Activated naive CD4-positive, alpha-beta T cell treated with anti-CD3 and anti-CD28 coated beads, Interleukin-2, amount 50 U/mL, for 24 hours (primary cell): Measurements from ENCODE around the gene RC3H1.
"Not testable (repeated sequence)": the region's sequence is repeated elsewhere in the genome, so short reads cannot be mapped to it uniquely, and the experiment has no call there.

Experiments
- H3K27ac Mint-ChIP-seq: one replicate; pipeline ENCODE4 v1.8.0; 2021; ENCODE audit warnings: mild to moderate bottlenecking, mixed read lengths
- H3K27me3 Mint-ChIP-seq: one replicate; pipeline ENCODE4 v1.8.0; 2021; ENCODE audit warnings: mixed read lengths
- H3K36me3 Mint-ChIP-seq: one replicate; pipeline ENCODE4 v1.8.0; 2021; ENCODE audit warnings: mixed read lengths
- H3K4me1 Mint-ChIP-seq: one replicate; pipeline ENCODE4 v1.8.0; 2021; ENCODE audit warnings: mixed read lengths
- H3K4me3 Mint-ChIP-seq: one replicate; pipeline ENCODE4 v1.8.0; 2021; ENCODE audit warnings: mild to moderate bottlenecking, mixed read lengths
- H3K9me3 Mint-ChIP-seq: one replicate; pipeline ENCODE4 v1.8.0; 2021; ENCODE audit warnings: mixed read lengths

The RC3H1 gene

DNA sequence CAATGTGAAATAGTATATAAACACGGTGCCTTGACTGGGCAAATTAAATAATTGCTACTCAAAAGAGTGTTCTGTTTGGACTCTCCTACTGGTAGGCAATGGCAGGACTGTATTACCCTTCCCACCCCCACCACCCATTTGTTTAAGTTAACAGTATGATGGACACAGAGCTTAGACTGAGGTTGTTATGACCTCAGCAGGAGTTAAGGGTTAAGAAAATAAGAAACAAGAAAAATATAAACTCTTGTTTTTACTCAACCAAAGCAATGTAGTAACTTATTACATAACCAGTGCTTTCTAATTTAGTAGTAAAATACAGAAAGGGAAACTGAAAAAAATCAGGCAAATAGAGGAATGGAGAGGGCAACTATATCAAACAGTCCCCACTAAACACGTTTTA is 85.1 kb downstream of the RC3H1 start:
- H3K4me3 Mint-ChIP-seq, result no peak overlapping the region
- H3K4me1 Mint-ChIP-seq, result peaks cover 5% of the 10 kb centered on the region
- no peaks in the 10 kb centered on the region for H3K9me3 Mint-ChIP-seq
- H3K36me3 Mint-ChIP-seq, result peaks cover 8% of the 10 kb centered on the region
- no peaks in the 10 kb centered on the region for H3K27me3 Mint-ChIP-seq
- no peak overlapping the region for H3K27ac Mint-ChIP-seq

GRCh38 chr1:173934440-173934839 is 87.7 kb downstream of the RC3H1 start:
- Mint-ChIP-seq H3K4me3 (no peak overlapping the region), H3K27ac (no peak overlapping the region), H3K27me3 (no peaks in the 10 kb centered on the region), H3K36me3 (peaks cover 3% of the 10 kb centered on the region), H3K9me3 (no peaks in the 10 kb centered on the region), H3K4me1 (peaks cover 5% of the 10 kb centered on the region)

- H3K4me1 Mint-ChIP-seq, H3K4me3 Mint-ChIP-seq, H3K27me3 Mint-ChIP-seq, H3K36me3 Mint-ChIP-seq, H3K9me3 Mint-ChIP-seq, H3K27ac Mint-ChIP-seq: not testable (repeated sequence)
Observed at GRCh38 chr1:173930541-173930940, 91.6 kb downstream of the RC3H1 start.

DNA sequence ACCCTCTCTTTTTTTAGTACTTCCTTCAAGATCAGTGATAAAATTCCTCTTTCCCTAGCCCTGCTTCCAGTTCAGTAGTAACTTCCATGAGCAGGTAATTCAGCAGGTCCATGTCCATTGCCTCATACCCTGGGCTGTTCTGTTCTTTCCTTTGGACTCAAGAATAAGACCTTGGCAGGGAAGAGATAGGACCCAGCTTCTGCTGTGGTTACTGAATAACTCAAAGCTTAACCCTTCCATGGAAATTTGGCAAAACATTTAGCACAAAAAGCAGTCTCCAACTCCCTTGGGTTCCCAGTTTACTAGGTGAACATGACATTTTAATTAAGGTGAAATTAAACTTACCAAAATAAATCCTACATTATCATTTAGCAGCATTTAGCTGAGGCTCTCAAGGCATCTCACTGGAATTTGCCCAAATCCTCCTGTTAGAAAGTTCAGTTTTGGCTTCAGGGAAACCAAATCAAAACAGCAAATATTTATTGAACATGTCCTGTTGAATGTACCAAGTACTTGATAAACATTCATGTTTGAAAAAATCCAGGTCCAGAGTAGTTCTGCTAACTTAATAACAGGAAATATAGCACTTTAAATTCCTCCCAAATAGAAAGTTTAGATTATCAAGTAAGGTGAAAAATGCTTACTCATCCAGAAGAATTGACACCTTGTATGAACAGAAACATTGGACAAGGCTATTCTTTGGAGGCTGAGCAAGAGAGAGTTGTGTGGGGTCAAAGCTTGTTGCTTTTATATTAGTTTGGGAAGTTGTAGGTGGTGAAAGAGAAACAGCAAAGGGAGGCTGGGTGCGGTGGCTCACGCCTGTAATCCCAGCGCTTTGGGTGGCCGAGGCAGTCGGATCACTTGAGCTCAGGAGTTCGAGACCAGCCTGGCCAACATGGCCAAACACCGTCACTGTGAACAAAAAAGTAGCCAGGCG is 96.6 kb downstream of the RC3H1 start:
- no peak overlapping the region for H3K27ac Mint-ChIP-seq
- H3K4me1 Mint-ChIP-seq, result no peaks in the 10 kb centered on the region
- H3K9me3 Mint-ChIP-seq, result no peaks in the 10 kb centered on the region
- H3K27me3 Mint-ChIP-seq, result no peaks in the 10 kb centered on the region
- no peak overlapping the region for H3K4me3 Mint-ChIP-seq
- no peaks in the 10 kb centered on the region for H3K36me3 Mint-ChIP-seq

GRCh38 chr1:173920861-173921260 is 101.3 kb downstream of the RC3H1 start:
- no peaks in the 10 kb centered on the region for H3K27me3 Mint-ChIP-seq
- no peak overlapping the region for H3K4me3 Mint-ChIP-seq
- H3K4me1 Mint-ChIP-seq, result no peaks in the 10 kb centered on the region
- no peak overlapping the region for H3K27ac Mint-ChIP-seq
- H3K36me3 Mint-ChIP-seq, result no peaks in the 10 kb centered on the region
- H3K9me3 Mint-ChIP-seq, result no peaks in the 10 kb centered on the region

DNA sequence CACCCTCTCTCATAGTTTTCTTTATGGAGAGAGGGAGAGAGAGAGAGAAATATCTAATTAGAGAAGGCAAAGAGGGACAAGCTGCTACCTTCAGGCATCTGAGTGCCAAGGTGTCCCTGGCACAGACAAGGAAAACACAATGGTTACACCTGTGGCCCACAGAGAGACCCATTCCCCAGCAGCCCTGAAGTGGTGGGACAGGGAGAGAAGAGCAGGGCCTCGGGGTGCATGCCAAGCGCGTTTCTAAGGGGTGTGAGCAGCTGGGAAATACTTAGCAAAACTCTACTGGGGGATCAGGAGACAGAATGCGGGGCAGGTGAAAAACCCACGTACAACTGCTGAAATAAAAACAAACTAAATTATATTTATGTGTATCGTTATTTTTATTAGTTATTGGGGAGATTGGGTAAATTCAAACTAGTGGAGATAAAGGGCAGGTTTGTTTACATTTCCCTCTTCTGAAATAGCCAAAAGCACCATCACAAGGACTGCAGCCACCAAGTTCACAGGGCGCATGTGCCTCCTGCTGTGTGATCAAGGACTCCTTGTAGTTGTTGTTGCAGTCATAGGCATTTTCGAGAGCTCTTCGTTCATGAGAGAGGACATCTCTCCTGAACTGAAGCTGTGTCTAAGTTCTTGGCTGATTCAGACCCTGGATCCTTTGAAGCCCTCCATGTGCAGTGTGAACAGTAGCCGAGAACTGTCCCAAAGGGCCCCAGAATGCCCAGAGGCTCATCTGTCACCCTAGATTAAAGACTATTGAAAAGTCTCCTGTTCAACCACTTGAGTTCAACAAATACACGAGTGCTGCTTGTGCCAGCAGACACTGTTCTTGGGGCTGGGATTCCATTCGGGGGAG is 104.3 kb downstream of the RC3H1 start:
- no peaks in the 10 kb centered on the region for H3K4me1 Mint-ChIP-seq
- no peaks in the 10 kb centered on the region for H3K36me3 Mint-ChIP-seq
- no peaks in the 10 kb centered on the region for H3K27me3 Mint-ChIP-seq
- no peaks in the 10 kb centered on the region for H3K9me3 Mint-ChIP-seq
- no peak overlapping the region for H3K4me3 Mint-ChIP-seq
- no peak overlapping the region for H3K27ac Mint-ChIP-seq

GRCh38 chr1:173917149-173917548 is 105.0 kb downstream of the RC3H1 start, which contains the start of gene SERPINC1:
Gene SERPINC1, minus strand, starts transcription at chr1:173917327. Its CDS starts 68 bp downstream, at chr1:173917259.
- H3K9me3 Mint-ChIP-seq, result no peaks in the 10 kb centered on the region
- H3K27ac Mint-ChIP-seq, result no peak within 1 kb of the TSS
- H3K36me3 Mint-ChIP-seq, result no peaks in the 10 kb centered on the region
- H3K27me3 Mint-ChIP-seq, result no peaks in the 10 kb centered on the region
- H3K4me1 Mint-ChIP-seq, result no peaks in the 10 kb centered on the region
- H3K4me3 Mint-ChIP-seq, result no peak within 1 kb of the TSS

GRCh38 chr1:173916667-173917066 is 105.5 kb downstream of the RC3H1 start:
- H3K36me3 Mint-ChIP-seq, result no peaks in the 10 kb centered on the region
- H3K4me3 Mint-ChIP-seq, result no peak overlapping the region
- no peaks in the 10 kb centered on the region for H3K4me1 Mint-ChIP-seq
- no peaks in the 10 kb centered on the region for H3K27me3 Mint-ChIP-seq
- no peak overlapping the region for H3K27ac Mint-ChIP-seq
- H3K9me3 Mint-ChIP-seq, result no peaks in the 10 kb centered on the region

DNA sequence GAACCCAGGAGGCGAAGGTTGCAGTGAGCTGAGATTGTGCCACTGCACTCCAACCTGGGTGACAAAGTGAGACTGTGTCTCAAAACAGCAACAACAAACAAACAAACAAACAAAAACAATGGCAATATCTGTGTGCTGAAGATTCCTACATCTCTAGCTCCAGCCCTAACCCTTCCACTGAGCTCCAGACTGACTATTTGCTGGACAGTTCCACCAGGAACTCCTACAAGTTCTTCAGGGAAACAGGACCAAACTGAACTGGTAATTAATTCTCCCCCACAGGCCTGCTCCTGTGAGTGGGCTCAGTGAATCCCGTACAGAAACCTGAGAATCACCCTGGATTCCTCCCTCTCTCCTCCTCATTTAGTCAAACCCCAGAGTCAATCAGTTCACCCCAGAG is 106.6 kb downstream of the RC3H1 start:
- Mint-ChIP-seq H3K27ac (no peak overlapping the region), H3K27me3 (no peaks in the 10 kb centered on the region), H3K9me3 (no peaks in the 10 kb centered on the region)

DNA sequence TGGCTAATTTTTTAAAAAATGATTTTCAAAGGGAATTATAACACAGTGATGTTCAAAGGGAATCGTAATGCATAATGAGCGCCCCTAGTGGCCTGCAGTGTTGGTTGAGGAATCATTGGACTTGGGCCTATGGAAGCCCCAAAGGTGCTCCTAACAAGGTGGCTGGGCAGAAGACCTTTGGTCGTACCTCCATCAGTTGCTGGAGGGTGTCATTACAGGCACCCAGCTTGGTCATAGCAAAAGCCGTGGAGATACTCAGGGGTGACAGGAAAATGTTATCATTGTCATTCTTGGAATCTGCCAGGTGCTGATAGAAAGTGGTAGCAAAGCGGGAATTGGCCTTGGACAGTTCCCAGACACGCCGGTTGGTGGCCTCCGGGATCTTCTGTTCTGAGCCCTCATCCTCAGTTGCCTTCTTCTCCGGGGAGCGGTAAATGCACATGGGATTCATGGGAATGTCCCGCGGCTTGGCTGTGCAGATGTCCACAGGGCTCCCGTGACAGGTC is 107.7 kb downstream of the RC3H1 start:
- Mint-ChIP-seq H3K36me3 (peaks cover 2% of the 10 kb centered on the region), H3K27me3 (no peaks in the 10 kb centered on the region), H3K27ac (no peak overlapping the region), H3K4me1 (no peaks in the 10 kb centered on the region), H3K4me3 (no peak overlapping the region), H3K9me3 (no peaks in the 10 kb centered on the region)

More for the DNA sequence above, 106.6 kb downstream of the RC3H1 start:
- Mint-ChIP-seq H3K4me1 (no peaks in the 10 kb centered on the region), H3K36me3 (peaks cover 2% of the 10 kb centered on the region), H3K4me3 (no peak overlapping the region)

- H3K36me3 Mint-ChIP-seq, result peaks cover 6% of the 10 kb centered on the region
- H3K27ac Mint-ChIP-seq, result no peak overlapping the region
- no peaks in the 10 kb centered on the region for H3K9me3 Mint-ChIP-seq
- H3K4me3 Mint-ChIP-seq, result no peak overlapping the region
- no peaks in the 10 kb centered on the region for H3K4me1 Mint-ChIP-seq
- H3K27me3 Mint-ChIP-seq, result no peaks in the 10 kb centered on the region
Observed at GRCh38 chr1:173913111-173913510, 109.0 kb downstream of the RC3H1 start.

GRCh38 chr1:173903827-173904531 is 118.2 kb downstream of the RC3H1 start:
- H3K36me3 Mint-ChIP-seq, result peaks cover 9% of the 10 kb centered on the region
- peaks cover 21% of the 10 kb centered on the region for H3K4me1 Mint-ChIP-seq
- H3K4me3 Mint-ChIP-seq, result no peak overlapping the region
- no peak overlapping the region for H3K27ac Mint-ChIP-seq
- no peaks in the 10 kb centered on the region for H3K27me3 Mint-ChIP-seq
- H3K9me3 Mint-ChIP-seq, result no peaks in the 10 kb centered on the region

DNA sequence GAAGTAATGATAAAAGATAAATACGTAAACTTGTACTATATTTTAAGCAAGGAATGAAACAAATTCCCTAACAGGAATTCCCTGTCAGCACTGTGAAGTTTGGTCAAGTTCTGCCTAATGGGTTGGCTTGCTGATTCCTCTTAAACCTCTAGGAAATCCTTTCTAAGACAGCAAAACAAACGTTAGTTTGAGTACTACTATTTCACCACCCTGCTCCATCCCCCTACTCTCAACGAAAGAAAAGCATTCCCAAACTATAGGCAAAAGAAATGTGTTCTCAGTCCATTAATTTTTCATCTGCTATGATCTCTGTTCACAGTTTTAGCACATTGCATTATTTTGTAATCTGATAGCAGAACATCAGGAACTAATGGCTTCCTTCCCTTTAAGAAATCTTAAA is 121.2 kb downstream of the RC3H1 start:
- H3K27me3 Mint-ChIP-seq, result no peaks in the 10 kb centered on the region
- no peak overlapping the region for H3K27ac Mint-ChIP-seq
- H3K4me1 Mint-ChIP-seq, result peaks cover 25% of the 10 kb centered on the region
- H3K9me3 Mint-ChIP-seq, result no peaks in the 10 kb centered on the region
- H3K4me3 Mint-ChIP-seq, result no peak overlapping the region
- H3K36me3 Mint-ChIP-seq, result peaks cover 12% of the 10 kb centered on the region

GRCh38 chr1:173900427-173900826 is 121.7 kb downstream of the RC3H1 start:
- no peaks in the 10 kb centered on the region for H3K27me3 Mint-ChIP-seq
- H3K36me3 Mint-ChIP-seq, result peaks cover 12% of the 10 kb centered on the region
- H3K27ac Mint-ChIP-seq, result no peak overlapping the region
- no peak overlapping the region for H3K4me3 Mint-ChIP-seq
- H3K4me1 Mint-ChIP-seq, result peaks cover 29% of the 10 kb centered on the region
- H3K9me3 Mint-ChIP-seq, result no peaks in the 10 kb centered on the region

GRCh38 chr1:173894189-173894588 is 128.0 kb downstream of the RC3H1 start:
- peaks cover 25% of the 10 kb centered on the region for H3K36me3 Mint-ChIP-seq
- no peaks in the 10 kb centered on the region for H3K27me3 Mint-ChIP-seq
- H3K9me3 Mint-ChIP-seq, result no peaks in the 10 kb centered on the region
- H3K4me1 Mint-ChIP-seq, result peaks cover 37% of the 10 kb centered on the region
- H3K4me3 Mint-ChIP-seq, result no peak overlapping the region
- no peak overlapping the region for H3K27ac Mint-ChIP-seq
